Choroid plexus epithelial cell (primary cell): Measurements from ENCODE around the gene UNC5C.

Experiments
- DNase-seq: peaks from one replicate; pipeline ENCODE4 v3.0.0-alpha.2; 2010; ENCODE audit warnings: low read depth
- H3K4me3 ChIP-seq: 2 replicates; pipeline ENCODE4 v1.5.1; 2011; ENCODE audit warnings: low read depth, mild to moderate bottlenecking, control low read depth, low read length, moderate library complexity
- CTCF ChIP-seq: conservative IDR thresholded peaks from 2 replicates; pipeline ENCODE4 v1.5.1; 2011; ENCODE audit warnings: low read depth, mild to moderate bottlenecking, control low read depth, inconsistent platforms, low read length, moderate library complexity

Gene UNC5C

GRCh38 chr4:95580226-95580625 is 31.5 kb upstream of the UNC5C start:
- H3K4me3 ChIP-seq = no peak overlapping the region

GRCh38 chr4:95572304-95572991 is 23.7 kb upstream of the UNC5C start:
- DNase-seq = peak; percentile 78
- no peak overlapping the region for H3K4me3 ChIP-seq
- TF ChIP-seq CTCF = no peak

More at GRCh38 chr4:95580226-95580625, 31.5 kb upstream of the UNC5C start:
- DNase-seq = no peak
- no peak for TF ChIP-seq CTCF

GRCh38 chr4:95571577-95571976 is 22.8 kb upstream of the UNC5C start:
- no peak for DNase-seq
- no peak for TF ChIP-seq CTCF
- H3K4me3 ChIP-seq = no peak overlapping the region

DNA sequence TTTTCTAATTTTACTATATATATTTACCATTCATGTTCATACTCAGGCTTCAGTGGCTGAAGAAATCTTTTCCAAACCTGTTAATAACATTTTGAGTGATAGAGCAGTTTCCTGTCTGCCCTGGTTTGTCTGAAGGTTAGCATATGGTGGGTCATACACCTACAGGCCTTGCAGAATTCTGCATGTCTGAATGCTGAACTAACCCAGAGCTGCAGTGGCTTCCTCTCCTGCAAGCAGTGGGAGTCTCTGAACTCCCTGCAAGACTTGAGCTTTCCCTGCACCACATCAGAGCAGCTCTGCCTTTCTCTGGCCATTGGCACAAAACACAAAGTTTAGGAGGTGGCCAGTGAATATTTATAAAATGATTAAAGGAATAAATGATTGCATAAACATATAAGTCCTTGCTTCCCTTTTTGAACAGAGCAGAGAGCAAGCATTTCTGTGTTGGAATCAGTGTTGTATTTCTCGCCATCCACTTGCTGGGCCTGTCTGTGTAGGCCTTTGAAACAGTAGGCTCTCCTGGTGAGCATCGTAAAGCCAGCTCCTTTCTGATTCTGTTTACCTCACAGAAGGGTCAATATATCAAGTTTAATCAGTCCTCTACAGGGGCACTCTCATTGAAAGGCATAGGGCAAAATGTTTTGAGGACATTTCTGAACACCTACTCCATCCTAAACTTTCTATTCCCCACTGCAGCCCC is 15.0 kb upstream of the UNC5C start:
- TF ChIP-seq CTCF = no peak
- DNase-seq = no peak
- no peak overlapping the region for H3K4me3 ChIP-seq

GRCh38 chr4:95560774-95561173 is 12.0 kb upstream of the UNC5C start:
- no peak overlapping the region for H3K4me3 ChIP-seq
- no peak for TF ChIP-seq CTCF
- no peak for DNase-seq

GRCh38 chr4:95556207-95556859 is 7.6 kb upstream of the UNC5C start:
- DNase-seq = peak; percentile 58
- no peak for TF ChIP-seq CTCF
- no peak overlapping the region for H3K4me3 ChIP-seq
